Astrocyte of the hippocampus (primary cell): ENCODE results near the gene CABCOCO1.
A peak's percentile ranks its signal among the peaks of the same experiment; 100 is the strongest.

ENCODE experiments used
- DNase-seq: peaks from one replicate; pipeline ENCODE4 v3.0.0; 2011; ENCODE audit warnings: low read depth, low spot score

Gene CABCOCO1

DNA sequence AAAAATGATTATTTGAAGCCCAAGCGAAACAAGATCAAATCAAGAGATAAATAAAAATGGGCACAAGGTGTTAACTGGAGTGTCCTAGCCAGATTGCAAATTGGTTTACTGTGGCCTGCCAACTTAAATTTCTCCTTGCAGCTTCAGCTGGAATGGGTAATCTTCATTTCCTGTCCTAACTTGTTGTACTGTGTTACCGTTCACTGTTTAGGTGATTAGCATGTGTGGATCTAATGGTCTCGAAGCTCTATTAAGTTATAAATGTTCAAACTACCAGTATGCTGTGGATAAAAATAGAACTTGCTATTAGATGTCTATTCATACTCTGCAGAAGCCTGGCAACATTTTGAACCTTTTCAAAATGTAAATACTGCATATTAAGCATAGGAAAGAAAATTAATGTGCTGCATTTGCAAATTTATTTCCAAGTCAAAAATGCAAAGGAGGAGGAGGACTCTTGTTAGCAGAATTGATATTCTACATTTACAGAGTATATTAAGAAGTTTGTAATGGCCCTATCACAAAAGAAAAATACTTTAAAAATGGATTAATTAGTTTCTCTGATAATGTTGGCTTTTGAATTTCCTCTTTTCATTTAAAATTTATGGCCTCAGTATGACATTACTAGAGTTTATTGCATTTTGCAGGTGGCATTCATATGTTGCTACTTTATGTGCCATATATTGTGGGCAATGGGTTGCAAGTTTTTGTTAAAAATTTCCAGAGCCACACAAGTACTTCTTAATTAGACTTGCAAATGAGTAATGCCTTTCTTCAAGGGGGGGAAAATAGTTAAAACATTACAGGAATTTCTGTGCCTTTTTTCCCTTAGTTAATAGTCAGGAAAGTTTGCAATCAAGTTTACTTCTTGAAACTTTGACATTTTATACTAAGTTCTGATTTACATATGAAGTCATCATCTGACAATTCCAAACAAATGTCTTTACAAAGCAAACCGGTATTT lies 92.1 kb downstream of the CABCOCO1 start:
- DNase-seq = peak; percentile 55

GRCh38 chr10:61757001-61757400 lies 94.3 kb downstream of the CABCOCO1 start:
- no peak for DNase-seq

DNA sequence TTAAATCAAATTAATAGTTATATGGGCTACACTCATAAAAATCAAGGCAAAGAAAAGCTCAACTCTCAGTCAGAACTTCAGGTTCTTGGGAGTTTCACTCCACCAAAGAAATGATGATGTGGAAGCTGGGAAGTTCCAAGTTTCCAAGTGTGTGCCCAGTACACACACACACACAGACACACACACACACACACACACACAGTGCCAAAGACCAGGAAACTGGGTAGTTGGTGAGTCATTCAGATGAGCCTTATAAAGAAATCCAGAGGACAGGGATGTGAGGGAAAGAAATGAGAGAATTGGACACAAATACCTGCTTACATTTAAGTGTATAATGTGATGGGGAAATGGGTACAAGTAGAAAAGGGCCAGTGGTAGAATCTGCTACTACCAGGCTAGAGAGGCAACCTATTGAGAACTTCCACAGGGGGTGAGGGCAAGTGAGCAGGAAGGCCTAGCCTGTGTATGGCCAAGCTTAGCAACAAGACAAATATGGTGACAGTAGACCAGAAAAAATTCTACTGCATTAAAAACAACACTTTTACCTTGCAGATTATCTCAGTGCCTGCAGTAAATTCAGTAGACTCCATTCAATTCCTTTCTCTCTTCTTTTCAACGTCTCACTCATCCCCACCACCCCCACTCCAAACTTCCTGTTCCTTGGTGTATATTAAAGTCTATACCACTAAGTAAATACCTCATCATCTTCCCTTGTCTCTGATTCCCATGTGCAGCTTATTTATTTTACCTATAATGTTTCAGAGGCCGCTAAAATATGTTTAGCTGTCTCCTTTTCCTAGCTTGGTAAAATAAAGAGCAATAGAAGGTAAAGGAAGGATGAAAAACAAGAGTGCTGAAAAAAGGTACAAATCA lies 95.0 kb downstream of the CABCOCO1 start:
- DNase-seq = peak; percentile 70

- no peak for DNase-seq
Observed at GRCh38 chr10:61758433-61758832, 95.7 kb downstream of the CABCOCO1 start.

DNA sequence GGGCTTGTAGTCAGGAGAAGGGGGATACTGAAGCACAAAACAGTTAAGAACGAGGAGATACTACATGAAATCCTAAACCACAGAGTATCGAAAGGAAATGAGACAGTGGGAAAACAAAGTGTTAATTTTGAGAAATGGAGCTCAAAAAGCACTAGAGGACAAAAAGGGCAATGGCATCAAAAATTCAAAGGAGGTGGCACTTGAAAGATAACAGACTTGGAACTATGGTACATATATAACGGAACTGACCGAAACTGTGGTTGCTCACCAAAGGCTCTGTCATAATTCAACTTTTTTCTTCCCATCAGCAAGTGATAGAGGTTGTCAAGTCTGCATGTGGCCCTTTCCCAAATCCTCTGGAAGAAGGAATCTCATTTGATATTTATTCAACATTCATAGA lies 97.0 kb downstream of the CABCOCO1 start:
- no peak for DNase-seq

DNA sequence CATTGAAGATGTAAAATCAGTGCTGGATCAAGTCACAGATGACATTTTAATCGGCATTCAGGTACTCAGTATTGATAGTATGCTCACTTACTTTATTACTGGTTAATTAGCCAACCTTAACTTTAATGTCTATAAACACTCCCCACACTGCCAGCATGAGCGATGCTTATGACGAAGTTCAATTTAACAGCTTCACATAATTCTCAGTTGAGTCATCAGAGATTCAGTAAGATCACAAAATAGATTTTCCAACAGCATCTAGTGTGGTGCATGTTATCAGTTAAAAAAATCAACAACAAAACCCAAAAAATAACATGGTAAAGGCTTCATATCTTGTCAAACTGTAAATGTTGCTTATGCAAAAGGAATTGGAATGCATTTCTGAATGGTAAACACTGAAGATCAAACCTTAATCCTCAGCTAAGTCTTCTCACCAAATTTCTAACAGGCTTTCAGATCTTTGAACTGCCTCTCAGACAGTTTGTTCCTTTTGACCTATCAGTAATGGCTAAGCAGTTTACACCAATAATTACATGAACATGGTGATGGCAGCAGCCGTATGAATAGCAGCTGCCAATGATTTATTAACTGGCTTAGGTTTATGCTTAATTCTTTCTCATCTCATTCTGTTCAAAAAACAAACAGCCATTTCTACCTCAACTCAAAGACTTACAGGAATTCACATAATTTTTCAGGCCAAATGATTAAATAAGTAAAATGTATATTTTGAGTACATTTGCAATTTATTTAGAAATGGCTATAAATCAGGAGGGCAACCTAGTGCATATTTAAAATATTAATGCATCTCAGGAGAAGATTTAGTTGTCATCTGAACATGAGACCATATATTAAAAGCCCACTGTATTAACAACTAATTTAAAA lies 98.5 kb downstream of the CABCOCO1 start:
- peak; percentile 78 for DNase-seq

DNA sequence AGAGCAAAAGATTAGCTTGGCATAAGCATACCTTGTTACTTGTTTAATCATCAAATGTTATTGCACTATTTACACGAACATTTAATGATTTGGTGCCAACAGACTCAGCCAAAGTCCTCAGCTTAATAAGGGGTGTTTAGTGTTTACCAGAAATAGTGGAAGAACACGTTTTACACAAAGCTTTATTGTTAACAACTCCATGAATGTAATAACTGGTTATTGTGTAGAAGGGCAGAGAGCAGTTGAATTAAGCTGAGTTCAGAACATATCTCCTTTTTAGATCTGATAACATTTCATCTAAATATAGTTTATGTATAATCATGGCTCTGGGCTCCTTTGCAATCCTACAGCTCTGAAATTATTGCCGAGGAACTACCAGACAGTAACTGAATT lies 99.1 kb downstream of the CABCOCO1 start:
- no peak for DNase-seq

- DNase-seq = peak; percentile 50
Observed at GRCh38 chr10:61763778-61764177, 101.0 kb downstream of the CABCOCO1 start.

DNA sequence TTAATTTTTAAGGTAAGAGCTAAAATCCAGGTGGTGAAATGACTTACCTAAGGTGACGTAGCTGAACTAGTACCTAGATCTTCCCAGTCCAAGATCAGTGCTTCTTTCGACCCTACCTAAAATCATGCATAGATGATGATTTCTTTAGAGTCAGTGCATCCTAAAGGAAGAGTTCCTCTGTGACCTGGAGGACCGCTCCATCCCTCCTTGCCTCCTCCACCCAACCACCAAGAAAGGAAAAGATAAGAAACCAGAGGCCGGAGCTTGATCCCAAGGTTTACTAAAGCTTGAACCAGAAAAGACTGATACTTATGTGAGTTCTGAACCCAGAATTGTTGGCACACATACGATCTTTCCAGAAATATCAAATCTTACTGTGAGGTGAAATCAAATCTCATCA lies 101.8 kb downstream of the CABCOCO1 start:
- DNase-seq = no peak

GRCh38 chr10:61765176-61766087 lies 102.7 kb downstream of the CABCOCO1 start:
- DNase-seq = no peak

DNA sequence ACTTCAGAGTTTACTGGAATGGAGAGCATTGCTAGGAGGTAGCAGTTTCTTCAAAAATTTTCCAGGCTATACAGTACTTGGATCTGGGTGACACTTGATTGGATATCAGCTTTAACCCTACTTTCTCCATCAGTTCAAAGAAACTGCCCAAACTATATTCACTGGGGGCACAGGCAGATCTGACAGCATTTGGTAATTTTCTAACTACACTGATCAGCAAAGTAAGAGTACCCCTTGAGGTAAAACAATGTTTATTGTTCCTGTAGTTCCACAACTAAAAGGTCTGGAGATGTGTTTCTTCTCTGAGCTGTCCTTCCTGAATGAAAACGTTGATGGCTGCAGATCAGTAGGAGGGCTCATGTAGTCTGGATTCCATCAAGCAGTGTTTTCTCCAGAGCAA lies 104.2 kb downstream of the CABCOCO1 start:
- no peak for DNase-seq

DNA sequence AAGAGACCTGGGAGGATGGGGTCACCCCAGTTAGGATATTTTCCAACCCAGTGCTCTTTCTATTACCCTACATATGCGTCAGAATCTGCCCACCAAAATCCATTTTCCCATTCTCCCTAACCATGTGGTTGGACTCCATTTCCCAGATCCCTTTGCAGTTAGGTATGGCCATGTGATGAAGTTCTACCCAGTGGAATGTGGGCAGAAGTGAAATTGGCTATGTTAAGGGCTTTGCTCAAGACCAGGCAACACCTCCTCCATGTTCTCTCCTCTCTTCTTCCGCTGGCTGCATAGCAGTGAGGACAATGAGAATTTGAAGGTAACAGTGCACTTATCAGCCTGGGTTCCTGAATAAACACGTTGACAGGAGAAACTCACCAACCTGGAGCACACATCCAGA lies 111.3 kb downstream of the CABCOCO1 start:
- DNase-seq = no peak

GRCh38 chr10:61775111-61775510 lies 112.4 kb downstream of the CABCOCO1 start:
- DNase-seq = no peak

DNA sequence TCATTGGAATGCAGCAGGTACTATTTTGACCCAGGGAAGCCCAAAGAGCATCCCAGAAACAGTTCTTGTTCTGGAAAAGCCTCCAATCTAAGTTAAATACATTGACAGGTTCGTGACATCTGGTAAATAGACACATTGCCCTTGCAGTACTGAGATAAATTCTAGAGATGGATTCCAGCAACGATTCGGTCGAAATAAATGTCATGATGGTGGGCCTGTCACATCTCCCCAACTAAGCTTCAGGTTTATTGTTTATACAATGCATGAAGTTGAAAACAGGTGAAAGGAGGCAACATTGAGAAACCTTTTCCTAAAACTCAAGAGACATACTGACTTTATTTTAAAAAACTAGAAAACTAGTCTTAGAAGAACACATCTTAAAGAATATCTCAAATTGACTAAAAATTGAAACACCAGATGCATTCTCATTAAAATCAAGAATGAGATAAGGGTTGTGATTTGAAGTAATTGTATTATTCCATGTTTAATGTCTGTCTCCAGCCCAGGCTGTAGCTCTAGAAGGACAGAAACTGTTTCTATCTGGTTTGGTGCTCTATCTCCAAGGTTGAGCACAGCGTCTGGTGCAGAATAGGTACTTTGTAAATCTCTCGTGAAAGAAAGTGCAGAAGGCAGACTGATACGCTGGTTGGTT lies 114.0 kb downstream of the CABCOCO1 start:
- DNase-seq = no peak

GRCh38 chr10:61778137-61778536 lies 115.4 kb downstream of the CABCOCO1 start:
- DNase-seq = no peak

DNA sequence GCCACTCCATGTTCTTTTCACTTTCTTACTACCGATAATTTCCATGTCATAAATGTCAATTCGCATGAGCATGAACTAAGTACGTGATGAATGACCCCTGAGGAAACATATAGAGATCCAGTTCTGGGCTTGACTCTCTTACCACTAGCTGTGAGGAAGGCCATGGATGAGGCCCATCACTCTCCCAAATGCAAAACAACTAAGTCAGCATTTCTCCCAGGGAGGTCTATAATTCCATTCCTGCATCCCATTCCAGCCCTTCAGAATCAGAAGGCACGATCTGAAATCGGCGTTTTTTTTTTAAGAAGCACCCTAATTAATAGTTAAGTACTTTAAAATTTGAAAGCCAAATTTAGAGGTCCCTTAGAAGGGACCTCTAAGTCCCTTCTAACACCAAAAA lies 116.5 kb downstream of the CABCOCO1 start:
- no peak for DNase-seq

DNA sequence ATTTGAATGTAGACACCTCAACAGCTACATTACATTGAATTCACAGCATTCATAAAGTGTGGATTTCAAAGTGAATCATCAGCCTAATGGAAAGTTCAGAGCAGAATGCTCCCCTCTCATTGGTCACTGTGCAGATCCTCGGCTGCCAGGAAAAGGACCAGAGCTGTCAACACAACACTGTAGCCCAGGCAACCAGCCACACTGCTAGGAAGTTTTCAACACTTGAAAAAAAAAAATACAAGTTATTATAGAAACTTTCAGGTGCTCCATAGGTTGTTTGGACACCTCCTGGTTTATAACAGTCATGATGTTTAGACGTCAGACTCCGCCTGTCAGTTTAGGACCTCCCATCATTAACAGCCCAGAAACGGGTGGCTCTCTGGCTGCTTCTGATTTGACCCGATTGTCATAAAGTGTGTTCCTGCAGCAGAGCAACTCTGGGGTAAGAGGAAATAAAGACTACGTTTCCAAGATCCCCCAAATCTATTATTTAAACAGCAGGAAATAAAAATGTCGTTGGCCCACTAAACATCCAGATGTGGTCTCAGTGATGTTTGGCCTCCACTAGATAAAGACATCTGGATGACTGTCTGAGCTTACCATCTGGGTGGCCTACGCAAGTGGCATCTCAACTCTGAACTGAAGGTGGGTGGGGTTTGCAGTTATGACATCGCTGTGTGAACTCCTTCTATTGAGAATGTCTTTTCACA lies 117.4 kb downstream of the CABCOCO1 start:
- peak; percentile 94 for DNase-seq

DNA sequence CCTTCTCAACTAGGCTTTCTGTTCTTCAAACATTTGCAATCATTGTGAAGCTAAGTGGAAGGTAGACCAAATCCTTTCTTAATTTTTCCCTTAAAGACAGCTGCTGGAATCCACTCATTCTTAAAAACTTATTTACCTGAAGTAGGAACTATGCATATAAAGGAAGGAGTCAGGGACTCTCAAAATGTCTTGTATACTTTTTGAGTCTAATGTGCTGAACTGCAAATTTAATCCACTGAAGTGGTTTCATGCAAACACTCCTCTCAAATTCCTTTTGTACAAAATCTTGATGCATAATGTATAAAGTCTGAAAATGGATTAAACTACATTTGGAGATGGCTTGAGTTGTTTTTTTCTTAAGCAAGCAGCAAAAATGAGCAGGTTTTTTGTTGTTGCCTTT lies 118.0 kb downstream of the CABCOCO1 start:
- no peak for DNase-seq

- DNase-seq = no peak
Observed at GRCh38 chr10:61781969-61782403, 119.3 kb downstream of the CABCOCO1 start.
